NCI-H524 treated with DMSO at 0.1 percent for 48 hours (cell line): ENCODE results near the gene ROCK2.
A peak's percentile ranks its signal among the peaks of the same experiment; 100 is the strongest.

ENCODE experiments used
- DNase-seq: peaks from one replicate; lab custom pipeline; 2025; lab: John Stamatoyannopoulos, UW

The ROCK2 gene

DNA sequence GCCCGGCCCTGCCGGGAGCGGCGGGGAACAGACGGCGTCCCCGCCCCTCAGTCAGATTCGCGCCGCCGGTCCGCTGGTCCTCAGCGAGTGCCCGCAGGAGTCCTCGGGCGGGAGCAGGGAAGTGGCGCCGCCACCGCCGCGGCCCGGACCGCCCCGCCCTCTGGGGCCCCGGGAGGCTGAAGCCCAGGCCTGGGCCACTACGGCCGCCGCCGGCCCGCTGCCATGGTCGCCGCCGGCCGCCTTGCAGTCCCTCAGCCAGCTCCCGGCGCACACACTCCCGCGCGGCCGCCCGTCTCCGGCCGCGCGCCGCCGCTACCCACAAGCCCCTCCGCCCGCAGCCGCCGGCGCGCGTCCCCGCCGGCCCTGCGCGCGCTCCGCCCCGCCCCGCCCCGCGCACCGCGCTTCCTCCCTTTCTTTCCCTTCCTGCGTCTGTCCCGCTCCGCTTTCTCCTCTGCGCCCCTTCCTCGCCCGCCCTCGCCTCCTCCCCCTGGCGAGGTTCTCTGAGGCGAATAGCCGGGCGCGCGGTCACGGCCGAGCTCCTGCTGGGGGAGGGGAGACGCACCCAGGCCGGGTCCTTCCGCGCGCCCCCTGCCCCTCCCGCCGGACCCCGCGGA, at the start of gene ROCK2:
Gene ROCK2, minus strand, starts transcription at position 295 of the 614 bp plus-strand sequence. CDS start 500 bp downstream, outside the sequence.
- DNase-seq: peak; percentile 17

DNA sequence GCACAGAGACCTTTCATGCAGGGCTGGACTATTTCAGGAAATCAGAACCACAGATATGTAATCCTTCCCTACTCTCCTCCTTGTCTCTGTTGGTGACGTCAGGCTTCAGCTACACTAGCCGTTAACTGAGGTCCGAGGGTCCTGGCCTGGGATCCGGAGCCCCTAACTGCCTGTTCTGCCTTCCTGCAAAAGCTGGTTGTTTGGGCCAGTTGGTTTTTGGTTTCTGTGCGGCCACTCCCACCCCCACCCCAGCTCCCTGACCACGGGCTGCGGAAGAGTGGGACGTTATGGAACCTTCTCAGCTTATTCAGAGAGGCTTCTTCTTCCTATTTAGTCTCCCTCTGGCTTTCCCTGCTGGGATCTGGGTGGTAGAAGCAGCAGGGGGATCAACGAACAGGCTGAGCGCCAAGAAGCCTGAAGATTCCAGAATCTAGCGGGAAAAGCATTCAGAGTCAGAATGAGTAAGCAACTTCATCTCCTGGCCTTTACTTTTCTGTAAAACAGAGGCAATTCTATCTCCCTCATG, 49.3 kb upstream of the ROCK2 start:
- DNase-seq: no peak

DNA sequence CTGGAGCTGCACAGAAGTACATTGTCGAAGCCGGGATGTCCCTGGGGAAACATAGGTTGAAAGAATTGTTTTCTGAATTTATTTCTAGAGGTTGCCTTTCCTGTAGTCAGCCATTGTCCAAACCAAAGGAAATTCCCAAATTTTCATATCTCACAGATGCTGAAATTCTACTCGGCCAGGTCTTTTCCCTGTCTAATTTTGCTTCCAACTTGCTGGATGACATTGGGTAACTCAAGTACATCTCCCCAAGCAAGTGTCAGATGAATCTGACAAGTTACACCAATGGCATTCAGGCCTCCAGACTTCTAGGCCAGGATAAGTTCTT, 47.5 kb upstream of the ROCK2 start:
- DNase-seq: no peak

DNA sequence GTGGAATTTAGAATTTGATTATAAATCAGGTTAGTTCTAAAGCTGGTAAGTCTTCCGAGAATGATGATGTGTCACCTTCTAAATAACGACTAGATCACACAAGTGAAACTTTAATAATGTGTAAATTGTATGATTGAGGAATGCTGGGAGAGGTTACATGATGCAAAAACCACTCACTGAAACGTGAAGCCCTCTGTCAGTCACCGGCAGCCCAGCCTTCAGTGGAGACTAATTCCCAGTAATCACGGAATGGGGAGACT, 45.9 kb upstream of the ROCK2 start:
- DNase-seq: no peak

DNA sequence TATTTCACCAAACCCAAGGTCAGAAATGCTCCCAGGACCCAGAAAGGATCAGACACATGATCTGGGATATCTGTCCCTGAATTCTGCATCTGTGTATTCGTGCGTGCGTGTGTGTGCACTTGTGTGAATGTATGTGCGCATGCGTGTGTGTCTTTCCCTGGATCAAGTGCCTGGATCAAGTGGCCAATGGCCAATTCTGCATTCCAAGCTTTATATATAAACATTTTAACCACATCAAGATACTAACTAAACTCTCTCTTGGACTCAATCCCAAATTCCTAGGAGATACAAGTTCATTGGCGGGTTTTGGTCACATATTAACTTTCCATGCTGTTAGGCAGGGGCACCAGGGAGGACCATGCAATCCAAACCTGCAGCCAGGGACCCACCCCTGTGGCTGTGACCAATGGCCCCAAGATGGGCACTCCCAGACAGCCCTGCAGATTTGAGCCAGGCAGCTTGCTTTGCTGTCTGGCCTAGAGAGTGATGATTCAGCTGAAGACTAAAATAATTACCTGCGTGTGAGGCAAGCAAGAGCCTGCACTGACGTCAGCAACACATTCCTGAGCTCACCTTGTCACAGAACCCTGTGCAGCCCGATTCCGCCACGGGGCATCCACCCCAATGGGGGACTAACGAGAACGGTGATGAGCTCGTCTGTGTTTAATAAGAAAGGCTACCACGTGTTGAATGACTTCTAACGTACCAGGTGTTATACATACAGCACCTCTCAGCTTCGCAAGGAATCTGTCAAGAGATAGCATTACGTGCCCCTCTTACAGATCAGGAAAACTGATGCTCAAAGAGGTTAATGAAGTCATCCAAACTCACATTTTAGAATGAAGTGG, 45.3 kb upstream of the ROCK2 start:
- no peak for DNase-seq

DNA sequence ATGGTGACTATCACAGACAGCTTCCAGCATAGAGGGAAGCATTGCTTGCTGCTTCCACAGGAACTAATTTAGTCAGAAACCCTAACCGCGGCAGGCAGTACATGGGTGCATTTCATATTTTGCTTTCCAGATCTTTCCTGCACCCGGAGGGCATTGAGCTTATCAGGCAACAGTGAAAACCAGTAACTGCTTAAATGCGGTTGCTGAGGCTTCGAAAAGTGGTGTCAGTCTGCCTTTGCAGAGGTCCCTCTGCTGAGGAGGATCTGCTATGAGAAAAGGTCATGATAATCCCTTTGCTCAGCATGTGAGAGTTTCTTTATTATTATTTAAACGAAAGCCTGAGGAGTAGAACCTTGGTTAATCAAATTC, 44.6 kb upstream of the ROCK2 start:
- no peak for DNase-seq

GRCh38 chr2:11388262-11389051, 44.0 kb upstream of the ROCK2 start:
- no peak for DNase-seq

DNA sequence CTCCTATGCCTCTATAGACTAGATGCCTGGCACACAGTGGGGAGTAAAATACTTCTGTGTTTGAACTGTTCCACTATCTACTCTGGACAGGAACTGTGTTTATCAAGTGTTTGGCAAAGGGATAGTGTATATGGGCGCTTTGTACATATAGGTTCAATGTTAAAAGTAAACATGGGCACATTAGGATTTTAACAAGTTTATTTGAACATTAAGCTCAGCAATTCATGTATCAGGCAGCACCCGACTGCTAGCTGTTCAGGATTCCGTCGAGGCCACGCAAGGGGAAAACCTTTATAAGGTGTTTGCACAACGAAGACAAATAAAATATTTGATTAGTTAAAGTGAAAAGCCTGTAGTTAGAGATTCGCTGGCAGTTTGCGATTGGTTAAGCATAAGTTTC, 43.4 kb upstream of the ROCK2 start:
- DNase-seq: no peak

DNA sequence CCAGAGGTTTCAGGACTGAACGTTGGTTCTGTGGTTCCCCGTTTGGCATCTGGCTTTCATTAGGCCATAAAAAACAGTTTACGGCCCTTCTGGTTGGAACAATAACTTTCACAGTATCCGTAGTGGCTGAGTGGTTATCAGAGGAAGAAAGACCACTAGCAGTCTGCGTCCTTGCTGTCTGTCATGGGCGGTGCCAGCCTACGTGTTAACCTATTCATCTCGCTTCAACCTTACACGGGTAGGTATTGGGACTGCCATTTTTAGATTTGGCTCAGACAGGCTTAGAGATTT, 42.6 kb upstream of the ROCK2 start:
- DNase-seq: no peak

GRCh38 chr2:11385847-11386246, 41.4 kb upstream of the ROCK2 start:
- no peak for DNase-seq

DNA sequence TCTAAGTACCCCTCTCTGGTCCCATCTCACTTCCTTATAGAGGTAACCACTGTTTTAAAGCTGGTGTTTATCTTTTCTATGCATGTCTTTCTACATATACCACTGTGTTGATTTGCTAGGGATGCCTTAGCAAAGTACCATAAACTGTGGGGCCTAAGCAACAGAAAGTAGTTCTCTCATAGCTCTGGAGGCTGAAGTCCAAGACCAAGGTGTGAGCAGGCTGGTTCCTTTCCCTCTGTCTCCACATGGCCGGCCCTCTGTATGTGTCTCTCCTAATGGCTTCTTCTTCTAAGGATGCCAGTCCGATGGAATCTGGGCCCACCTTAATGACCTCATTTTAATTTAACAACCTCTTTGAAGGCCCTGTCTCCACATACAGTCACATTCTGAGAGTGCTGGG, 40.8 kb upstream of the ROCK2 start:
- DNase-seq: no peak

GRCh38 chr2:11379558-11379957, 35.1 kb upstream of the ROCK2 start:
- DNase-seq: no peak

DNA sequence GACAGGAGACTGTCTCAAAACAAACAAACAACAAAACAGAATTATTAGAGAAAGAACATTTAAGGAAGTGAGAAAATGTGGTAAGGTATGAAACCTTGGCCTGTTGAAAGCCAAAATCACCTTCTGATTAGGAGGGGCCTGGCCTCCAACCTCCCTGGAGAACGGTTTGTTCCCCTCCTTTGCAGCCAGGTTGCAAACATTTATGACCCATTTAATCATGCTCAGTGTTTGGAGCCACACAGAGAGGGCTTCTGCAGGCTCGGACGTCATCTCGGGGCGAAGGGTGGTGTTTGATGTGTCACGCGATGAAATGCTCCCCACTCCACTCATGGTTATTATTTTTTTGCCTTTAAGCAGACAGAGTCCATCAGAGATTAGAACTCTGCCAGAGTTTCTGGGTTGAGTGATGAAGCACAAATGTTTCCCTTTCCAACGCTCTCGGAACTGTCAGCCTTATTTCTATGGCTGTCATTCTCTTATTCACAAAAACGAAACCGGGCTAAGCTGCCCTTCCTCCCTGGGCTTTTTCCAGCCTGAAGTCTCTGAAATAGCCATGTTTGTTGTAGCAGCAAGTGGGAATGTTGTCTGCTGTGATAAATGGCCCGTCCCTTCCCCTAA, 33.6 kb upstream of the ROCK2 start:
- no peak for DNase-seq

DNA sequence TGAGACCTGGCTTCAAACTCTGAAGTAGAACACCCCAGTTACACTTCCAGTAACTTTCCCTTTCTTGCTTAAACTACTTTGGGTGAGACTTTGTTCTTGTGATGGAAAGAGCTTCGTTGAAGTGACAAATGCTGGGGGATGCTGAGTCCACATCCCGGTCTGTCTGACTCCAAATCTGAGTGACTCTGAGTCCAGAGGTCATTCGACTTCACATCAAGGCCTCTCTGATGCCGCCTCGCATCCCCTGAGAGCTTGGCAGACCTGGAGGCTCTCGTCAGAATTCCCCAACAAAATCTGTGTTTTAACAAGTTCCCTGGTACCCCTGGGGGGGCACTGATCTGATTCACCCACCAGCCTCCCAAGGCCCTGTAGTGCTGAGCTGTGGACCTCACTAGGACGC, 31.6 kb upstream of the ROCK2 start:
- DNase-seq: no peak

DNA sequence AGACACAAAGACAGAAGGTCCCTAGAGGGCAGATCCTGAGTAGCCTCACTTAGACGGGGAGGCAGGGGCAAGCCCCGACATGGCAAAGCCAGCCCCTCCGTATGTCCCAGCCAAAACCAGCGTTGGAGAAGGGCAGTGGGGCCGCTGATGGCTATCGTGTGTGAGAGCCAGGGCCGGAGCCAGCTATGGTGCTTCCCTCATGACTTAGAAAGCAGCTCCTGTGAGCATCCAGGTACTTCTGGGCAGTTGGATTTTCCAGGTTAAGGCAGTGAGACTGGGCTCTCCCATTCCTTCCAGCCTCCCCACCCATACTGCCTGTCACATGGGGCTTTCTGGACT, 31.2 kb upstream of the ROCK2 start:
- DNase-seq: no peak

GRCh38 chr2:11375025-11375688, 30.7 kb upstream of the ROCK2 start:
- peak; percentile 40 for DNase-seq

DNA sequence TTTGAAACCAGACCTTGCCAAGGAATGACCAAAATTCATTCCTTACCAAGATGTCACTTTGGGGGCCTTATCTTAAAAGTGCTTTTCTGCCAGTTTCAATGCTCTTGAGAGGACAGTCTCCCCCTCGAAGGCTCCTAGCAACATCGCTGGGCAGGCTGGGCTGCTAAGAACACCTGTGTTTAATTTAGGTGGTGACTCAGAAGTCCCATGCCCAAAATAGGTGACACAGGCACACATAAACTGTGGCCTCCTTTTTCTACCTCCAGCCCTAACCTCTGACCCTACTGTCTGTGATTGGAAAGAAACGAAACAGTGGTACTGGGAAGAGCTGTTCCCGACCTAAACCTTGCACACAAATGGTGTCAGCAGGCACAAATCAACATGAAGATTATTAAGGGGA, 28.7 kb upstream of the ROCK2 start:
- DNase-seq: no peak

DNA sequence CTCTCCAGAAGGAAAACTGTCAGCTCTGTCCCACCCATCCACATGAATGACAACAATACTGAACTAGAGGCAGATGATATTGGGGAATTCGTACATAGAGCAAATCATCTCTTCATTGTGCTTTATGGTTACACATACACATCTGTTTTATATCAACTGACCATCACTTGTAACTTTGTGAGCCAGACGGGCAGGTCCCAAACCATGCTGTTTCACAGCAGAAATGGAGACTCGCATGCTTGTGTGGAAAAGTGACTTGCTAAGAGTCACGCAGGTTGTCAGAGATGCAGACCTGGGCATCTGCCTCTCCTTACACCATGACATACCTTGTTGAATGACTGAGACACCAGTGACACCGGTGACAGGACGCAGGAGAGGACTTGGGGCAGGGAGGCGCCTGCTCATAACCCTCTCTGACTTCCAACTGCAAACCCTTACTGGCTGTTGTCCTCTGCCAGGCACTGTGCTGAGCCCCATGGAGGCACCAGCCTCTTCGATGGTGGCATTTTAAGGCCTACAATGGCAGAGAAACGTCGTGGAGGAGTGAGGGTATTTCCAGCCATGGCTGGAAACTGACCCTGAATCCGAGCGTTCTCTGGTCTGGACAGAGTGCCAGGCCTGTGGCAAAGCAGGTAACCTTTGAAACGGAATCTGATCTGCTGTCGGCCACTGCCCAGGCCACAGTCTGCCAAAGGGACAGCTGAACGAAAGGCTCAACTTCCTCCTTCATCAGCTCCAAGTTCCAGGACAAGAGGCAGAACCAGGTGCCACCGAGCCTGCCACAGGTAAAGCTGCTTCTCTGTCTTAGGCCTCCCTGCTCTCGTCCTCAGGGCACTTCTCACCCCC, 26.9 kb upstream of the ROCK2 start:
- DNase-seq: no peak

GRCh38 chr2:11370377-11371091, 26.1 kb upstream of the ROCK2 start:
- no peak for DNase-seq

GRCh38 chr2:11368059-11368572, 23.7 kb upstream of the ROCK2 start:
- no peak for DNase-seq
